Cerebellar nuclear complex (tissue), 1 donor: Measurements from ENCODE around the gene TENM3.

Experiments used
- DNase-seq, 2 experiments: peaks; one replicate each; lab custom pipeline; 2025; lab: John Stamatoyannopoulos, UW

The TENM3 gene

DNA sequence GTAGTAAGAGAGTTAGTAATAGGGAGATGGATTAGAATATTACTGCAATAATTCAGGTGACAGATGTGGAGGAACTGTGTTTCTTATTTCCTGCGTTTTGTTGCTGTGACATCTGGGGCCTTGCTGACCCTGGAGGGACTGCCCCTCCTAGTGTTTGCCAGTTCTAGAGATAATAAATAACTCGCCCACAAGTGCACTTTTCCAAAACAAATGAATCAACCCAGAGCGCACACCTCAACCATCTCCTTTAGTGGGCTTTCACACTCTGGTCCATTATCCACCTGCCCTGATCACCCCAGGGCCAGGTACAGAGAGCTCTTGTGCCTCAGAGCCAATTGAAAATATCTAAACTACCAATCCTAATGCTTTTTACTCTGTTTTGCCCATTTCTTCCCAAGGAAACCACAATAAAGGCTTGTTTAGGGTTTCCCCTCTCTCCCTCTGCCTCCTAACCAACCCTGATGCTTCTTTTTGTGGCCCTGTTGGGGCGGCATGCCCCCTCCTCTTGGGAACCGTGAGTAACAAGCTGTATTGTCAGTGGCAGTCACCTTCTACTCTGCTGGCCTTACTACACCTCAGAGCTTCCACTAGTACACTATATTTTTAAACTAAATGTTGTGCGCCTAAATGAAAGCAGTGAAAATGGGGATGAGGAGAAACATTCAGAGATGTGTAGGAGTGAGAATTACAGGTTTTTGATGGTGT lies 270.5 kb downstream of the TENM3 start:
- no peak for DNase-seq

DNA sequence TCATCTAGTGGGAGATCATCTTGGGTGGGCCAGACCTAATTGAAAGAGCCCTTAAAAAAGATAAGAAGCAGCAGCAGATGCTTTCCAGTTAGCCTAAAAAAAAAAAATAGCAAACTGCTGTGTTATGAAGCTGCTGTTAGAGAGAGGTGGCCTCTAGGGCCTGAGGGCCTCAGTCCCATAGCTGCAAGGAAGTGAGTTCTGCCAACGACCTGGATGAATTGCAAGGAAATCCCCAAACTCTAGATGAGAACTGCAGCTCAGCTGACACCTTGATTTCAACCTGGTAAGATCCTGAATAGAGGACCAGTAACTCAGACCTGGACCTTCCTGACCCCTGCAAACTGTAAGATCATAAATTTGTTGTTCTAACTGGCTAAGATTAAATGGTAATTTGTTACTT lies 275.2 kb downstream of the TENM3 start:
- DNase-seq: no peak

DNA sequence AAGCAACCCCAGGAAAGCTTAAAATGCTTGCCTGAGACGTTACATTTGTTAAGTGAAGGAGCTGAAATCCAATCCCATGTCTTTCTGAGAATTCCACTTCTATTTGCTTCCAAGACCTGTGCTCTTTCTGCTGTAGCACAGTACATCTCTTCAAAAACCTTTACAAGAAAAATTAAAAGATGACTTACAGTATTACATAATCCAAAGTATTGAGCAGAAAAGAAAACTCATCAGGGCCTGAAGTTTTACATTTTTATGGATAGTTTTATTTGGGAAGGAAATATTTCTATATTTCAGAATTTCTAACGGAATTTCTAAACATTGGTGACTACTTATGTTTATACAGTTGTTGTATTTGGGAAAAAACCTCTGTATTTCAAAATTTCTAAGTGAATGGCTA lies 276.3 kb downstream of the TENM3 start:
- DNase-seq: no peak

DNA sequence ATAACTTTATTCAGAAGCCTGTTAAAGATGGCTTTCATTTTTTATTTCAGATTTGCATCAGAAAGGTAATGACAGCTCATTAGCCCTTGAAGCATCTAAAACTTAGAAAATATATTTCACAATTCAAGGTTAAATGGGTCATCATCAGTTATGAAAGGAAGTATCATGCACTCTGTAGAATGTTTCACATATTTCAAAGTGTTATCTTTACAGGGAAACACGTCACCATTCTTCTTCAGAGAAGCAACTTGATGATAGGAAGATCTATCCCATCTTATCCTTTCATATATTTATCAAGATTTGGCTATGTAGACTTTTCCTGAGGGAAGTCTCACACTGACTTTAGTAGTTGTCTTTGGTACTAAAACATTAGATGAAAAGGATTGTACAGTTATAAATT lies 277.8 kb downstream of the TENM3 start:
- no peak for DNase-seq

DNA sequence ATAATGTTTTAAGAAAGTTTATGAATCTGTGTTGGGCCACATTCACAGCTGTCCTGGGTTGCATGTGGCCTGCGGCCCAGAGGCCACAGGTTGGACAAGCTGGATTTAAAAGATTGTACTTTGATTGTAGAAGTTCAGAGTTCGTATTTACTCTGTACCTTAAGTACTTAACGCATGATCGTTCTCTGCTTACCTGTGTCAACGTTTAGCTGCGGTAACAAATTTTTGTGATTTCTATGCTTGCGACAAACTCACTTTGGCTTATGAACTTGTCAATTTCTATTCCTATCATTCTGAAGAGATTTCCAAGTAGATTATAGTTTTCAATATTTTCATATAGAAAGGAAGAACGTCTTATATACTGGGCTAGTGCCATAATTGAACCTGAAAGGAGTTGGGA lies 285.6 kb downstream of the TENM3 start:
- DNase-seq: no peak

DNA sequence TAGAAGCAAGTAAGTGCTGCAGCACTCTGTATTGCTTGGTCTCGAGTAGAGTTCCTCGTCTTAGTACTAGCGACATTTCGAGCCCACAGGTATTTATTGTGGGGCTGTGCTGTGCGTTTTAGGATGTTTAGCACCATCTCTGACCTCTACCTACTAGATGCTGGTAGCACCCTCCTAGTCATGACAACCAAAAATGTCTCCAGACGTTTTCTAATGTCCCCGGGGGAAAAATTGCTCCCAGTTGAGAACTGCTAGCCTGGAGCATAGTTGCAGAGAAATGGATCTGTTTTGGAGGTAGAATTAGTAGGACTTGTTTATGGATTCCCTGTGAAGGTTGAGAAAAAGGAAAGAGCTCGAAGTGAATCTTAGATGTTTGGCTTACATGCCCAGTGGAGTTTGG lies 287.2 kb downstream of the TENM3 start:
- DNase-seq: no peak

DNA sequence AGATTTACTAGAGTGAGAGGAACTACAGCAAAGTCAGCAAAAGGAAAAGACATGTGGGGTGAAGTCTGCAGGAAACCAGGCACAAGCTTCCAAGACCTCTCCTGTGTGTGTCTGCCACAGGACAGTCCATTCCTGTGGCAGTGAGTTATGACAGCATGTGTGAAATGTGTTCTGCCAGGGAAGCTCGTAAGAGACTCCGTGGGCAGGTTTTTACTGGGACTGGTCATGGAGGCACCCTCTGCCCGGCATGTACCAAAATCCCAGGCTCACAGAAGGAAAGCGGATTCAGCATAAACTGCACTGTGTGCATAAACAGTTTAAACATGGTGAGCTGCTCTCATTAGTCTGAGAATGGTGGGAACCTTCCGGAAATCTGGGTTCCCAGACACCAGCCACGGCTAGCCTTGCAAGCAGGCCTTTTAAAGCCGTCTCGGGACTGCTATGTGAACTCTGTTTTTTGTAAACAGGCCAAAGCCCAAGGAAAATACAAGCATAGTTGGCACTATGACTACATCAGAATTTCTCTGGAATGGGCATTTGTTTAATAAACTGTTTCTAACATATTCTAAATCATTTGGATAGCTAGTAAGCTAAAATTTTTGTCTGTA lies 288.5 kb downstream of the TENM3 start:
- DNase-seq: no peak

DNA sequence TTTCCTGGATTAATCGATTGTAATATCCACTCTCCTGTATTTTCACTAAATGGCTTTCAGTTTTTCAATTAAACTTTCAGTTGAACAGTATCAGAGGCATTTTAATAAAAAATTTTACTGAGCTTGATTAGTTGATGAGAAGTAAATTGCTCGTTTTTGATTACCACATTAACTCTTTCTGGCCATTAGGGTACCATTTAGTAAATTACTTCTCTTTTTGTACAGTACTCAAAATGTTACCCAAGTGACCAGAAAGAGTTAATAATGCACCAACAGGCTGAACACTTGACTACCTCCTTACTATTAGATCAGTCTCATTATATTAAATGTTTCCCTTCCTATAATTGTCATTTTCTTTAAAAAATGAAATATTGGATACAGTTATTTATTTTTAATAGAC lies 289.2 kb downstream of the TENM3 start:
- no peak for DNase-seq

DNA sequence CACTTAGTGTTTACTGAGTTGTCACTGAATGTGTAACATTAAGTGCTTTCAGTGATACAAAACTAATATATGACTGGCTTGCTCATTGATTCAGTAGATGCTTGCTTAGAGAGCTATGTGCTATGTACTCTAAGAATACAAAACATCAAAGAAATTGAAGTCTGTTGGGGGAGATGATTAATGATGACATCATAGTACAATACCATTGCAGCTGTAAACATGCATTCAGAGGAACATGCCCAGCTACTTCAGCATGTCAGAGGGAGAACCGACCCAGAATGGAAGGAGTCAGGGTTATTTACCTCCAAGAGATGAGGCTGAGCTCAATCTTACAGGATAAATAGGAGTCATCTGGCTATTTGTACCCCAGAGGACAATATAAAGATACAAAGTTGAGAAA lies 290.8 kb downstream of the TENM3 start:
- DNase-seq: no peak

DNA sequence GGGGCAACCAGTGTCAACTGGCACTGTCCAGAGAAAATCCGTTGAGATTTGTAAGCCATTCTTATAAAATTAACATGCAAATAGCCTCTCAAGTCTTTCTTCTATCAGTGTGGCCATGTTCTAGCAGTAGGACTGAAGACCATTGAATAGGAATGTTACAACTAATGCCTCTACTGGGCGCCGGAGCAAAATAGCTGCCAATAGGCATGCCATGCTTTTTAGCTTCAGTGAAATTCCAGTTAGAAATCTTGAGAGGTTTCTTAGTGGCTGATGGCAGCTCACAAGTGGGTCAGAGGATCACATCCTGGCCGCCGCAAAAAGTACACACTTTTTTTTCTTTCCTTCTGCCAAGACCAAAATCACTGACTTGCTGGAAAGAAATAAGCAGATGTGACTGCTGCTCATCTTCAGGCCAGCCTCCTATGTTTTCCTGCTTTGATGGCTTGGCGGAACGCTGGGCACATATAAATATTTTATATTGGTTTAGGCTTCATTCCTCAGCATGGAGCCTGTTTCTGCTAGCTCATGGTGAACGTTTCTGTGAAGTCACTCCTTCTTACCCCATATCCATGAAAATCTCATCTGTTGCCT lies 293.1 kb downstream of the TENM3 start:
- DNase-seq: no peak

DNA sequence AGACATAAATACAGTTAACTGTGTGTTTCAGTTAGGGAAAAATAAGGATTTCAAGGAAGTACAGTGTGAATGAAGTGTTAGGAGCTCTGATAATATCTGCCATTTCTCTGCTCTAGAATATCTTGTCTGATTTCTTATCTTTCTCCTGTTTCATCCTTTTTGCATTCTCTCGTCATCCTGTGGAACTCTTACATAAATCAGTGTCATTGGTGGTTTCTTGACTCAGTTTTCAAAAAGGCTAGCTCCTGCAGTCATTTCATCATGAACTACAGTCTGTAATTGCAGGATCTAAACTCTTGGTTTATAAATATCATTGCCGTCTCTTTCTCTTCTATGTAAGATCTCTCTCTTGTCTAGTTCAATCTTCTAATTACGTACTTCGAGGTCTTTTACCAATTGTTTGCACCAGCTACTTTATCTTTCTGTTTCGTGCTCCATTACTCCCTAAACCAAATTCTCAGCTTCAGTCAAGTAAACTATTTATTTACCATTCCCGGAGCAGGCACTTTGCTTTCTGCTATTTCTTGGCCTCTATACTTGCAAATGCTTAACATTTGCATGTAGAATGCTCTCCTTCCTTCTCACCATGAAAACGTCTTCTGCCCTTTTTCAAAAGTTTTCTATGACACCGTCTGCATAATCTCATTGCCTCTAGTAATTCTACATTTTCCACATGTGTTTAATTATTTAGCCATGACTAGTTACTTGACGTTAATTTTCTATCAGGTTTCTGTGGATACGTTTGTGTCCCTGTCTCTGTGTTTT lies 294.0 kb downstream of the TENM3 start:
- no peak for DNase-seq

DNA sequence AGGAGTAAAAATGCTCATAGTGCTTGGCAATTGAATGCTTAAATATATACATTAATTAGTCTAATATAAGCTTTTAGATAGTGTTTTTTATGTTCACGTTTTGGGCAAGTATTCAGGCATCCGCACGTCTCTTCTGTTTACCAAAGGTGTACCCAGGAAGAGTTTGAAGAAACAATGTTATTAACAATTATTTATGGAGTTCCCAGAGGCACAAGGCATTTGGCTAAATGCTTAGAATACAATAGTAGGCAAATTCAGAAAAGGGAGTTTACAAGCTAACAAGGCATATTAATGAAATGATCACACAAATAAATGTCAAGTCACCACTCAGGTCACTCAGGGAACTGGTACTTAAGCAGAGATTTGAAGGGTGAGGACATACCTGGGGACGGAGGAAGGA lies 294.8 kb downstream of the TENM3 start:
- DNase-seq: no peak

DNA sequence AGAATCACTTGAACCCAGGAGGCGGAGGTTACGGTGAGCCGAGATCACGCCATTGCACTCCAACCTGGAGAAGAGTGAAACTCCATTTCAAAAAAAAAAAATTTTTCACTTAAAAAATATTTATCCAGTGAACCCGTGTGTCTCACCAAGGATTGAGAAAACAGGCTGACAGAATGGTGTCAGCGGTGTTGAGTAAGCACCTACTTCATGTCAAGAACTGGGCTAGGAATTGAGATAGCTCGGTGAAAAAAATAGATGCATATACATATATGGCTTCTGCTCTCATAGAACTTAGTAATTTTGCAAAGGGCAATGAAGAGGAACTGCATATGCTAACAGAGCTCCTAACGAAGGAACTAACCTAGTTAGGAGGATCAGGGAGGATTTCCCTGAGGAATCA lies 297.3 kb downstream of the TENM3 start:
- no peak for DNase-seq

DNA sequence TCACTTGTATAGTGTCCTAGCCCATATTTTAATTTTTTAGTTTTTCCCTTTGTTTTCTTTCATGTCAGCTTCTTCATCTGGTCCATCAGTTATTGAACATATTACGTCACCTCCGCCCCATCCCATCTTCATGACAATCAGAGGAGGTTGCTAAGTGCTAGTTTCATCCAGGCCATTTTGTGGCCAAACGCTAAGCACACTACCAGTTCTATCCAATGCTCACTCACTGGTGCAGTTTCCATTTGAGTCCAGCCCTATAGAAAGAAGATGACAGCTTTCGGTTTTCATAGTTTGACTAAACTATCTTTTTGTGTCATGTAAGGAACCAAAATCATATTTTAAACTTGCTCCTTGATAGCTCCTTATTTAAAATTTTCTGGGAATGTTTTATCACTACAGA lies 304.2 kb downstream of the TENM3 start:
- DNase-seq: no peak

DNA sequence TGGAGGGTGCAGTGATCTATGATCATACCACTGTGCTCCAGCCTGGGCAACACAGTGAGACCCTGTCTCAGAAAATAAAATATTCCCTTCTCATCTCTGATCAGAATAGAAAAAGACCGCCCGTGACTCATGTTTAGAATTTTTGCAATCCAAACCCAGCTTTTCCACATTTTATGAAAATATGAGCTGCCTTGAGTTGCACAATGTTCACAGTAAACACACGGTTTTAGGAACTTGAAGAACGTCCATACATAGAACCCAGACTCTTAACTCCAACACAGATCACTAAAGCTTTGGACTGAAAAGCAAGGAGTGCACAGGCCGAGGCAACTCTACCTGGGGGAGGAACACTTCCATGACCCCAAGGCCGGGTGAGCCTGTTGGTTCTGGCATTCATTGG lies 305.0 kb downstream of the TENM3 start:
- DNase-seq: no peak

DNA sequence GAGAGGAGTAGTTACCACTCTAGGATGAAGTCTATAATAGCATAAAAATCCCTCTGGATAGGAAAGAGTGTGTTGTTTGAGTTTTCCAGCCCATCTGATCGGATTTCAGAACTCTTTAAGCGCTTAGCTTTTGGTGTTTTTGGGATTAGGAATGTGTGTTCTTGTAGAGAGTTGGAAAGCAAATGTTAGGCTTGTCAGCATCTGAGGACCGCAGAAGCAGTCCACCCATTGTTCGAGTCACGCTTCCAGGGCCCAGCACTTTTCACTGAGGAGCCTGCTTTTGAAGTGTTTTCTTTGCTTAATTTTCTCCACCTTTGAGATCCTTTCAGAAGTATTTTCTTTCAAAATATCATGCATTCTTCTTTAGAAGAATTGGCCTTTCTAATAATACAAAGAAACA lies 306.2 kb downstream of the TENM3 start:
- no peak for DNase-seq

DNA sequence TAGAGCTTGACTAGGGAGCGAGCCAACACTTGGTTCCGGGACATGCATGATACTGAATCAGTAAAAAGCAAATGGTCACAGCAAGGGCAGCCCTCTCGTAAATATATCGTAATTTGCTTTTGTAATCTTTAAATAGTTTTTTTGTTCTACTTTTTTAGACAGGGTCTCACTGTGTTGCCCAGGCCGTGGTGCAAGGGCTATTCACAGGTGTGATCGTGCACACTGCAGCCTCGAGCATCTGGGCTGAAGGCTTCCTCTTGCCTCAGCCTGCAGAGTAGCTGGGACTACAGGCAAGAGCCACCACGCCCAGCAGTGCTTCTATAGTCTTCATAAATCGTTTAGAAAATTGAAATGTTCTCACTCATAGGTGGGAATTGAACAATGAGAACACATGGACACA lies 309.7 kb downstream of the TENM3 start:
- DNase-seq: no peak

DNA sequence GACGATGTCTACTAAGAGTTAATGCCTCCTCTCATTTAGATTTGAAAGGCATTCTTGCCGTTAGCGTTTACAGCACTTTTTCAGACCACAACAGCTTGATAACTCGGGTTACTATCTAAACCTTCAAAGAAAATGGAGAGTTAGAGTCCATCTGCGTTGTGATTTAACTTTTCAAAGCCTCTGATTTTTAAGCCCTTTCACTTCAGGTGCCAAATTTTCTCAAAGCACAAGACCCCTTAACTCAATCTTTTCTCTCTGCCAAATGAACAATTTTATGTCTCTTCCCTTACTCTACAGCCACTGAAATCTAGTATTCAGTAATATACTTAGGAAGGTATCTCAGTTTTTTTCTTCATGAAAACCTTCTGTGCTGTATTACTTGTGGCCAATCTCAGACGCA lies 310.5 kb downstream of the TENM3 start:
- DNase-seq: no peak

DNA sequence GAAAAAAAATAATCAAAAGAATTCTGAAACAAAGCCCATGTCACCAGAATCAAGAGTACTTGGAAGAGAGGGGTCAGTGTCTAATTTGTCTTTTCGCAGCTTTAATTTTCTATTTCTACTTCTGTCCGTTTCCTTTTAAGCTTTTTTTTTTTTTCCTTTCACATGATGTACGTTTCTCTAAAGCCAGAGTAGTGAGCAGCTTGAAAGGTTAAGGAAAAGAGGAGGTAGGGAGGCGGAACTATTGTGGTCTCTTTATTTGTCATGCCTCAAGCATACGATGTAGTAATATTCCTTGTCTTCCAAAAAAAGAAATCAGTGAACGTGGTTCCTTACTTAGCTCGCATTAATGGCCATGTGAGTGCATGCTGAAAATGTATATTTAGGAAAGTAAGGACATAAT lies 311.5 kb downstream of the TENM3 start:
- no peak for DNase-seq

DNA sequence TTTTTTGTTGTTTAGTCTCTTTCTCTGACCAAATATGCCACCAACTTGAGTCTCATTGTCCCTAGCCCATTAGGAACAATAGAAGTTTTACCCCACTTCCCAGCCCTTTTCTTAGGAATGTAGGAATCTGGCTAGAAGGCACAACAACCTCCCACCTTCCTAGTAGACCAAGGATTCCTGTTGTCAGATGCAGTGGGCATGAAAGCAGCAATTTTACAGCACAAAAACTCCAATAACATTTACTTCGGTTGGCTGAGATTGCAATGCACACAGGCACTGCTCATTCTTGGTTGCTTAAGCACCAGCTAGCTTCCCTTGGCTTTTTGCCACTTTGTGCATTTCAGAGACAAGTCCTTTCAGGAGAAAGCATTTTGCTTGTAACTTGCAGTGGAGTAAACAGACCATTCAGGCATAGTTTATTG lies 312.8 kb downstream of the TENM3 start:
- no peak for DNase-seq

DNA sequence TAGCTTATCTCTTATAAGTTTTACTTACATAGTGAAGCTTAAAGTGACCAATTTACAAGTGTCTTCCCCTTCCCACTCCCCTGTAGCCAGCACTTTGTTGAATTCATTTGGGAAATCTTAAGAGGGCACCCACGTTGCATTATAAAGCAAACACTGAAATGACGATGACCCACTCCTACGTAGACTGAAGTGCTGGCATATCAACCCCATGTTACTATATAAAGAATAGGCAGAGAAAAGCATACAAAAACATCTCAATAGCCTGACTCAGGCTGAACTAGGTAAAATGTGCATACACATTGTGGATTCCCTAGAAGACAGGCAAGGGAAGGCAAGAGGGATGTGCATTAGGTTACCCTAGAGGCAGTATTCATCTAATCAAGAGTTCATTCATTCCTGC lies 313.4 kb downstream of the TENM3 start:
- DNase-seq: no peak

DNA sequence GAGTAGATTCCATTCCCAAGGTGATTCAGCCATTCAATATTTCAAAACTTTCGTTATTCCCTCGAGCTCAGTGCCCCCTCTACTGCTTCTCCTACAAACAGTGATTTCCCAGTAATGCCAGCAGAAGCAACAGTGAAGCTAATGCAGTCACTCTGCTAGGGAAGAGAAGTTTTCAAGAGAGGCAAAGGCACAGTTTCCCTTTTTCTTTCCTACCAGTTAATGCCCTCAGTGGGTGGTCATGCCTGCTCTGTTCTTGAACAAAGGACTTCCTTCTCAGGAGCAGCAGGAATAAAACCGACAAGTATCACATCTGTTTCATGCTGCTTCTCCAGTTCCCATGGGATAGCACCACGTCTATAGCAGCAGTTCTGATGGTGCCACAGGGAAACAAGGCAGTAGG lies 317.2 kb downstream of the TENM3 start:
- DNase-seq: no peak

DNA sequence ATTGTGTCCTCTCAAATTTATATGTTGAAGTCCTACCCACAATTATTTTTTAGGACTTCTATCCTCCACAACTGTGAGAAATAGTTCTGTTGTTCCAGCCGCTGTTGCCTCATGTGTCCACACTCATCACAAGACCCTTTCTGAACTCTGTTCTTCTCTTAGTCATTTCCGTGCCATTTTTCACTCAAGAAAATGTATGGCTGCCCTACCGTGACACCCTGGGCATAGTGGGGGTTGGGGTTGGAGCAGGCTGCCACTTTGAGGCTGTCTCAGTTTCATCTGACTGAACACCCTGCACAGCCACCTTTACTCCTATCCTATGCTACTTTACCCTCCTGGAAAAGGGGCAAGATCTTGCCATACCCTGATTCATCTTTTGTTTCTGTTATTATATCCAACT lies 319.1 kb downstream of the TENM3 start:
- no peak for DNase-seq
